Measurements from ENCODE around the gene PDE3A.

PDE3A gene

DNA sequence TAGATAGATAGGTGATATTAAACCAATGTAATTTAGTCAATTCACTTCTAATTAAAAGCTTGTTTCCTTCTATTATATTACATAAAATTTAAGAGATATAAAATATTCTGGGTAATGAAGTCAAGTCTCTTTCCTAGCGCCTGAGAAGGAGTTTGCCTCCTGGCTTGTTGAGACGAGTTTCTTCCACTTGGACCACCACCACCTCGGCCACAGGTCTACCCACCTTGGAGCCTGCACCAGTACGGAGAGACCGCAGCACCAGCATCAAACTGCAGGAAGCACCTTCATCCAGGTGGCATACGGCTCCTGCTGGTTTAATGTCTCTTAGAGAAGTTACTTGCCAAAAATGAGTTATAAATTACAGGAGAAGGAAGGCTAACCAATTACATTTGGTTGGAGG lies 247.8 kb downstream of the PDE3A start:
- no peak overlapping the region for H3K4me3 ChIP-seq (ENCODE audit: low read length)
- H3K36me3 ChIP-seq (ENCODE audit: control insufficient read depth, low read length): no peaks in the 10 kb centered on the region

DNA sequence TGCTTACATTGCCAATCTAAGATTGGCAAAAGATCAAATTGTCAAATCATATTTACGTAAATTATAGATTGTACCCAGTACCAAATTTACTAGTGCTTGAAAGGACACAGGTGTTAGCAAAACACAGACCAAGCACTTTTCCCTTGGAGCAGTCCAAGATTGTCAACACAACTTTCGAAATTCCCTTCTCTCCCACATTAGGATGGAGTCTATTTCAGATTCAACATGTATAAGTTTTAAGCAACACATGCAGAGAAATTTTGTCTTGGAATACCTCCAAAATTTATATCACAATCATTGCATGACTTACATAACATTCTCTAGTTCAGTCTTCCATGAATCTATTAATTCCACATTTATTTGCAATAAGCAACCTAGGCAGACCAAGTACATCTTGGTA lies 251.9 kb downstream of the PDE3A start:
- Histone ChIP-seq H3K27me3 (ENCODE audit: control insufficient read depth, low read length) (no peaks in the 10 kb centered on the region), H3K36me3 (ENCODE audit: control insufficient read depth, low read length) (no peaks in the 10 kb centered on the region), H3K79me2 (ENCODE audit: control insufficient read depth, low read length) (no peaks in the 10 kb centered on the region), H3K4me2 (ENCODE audit: low read length) (no peak overlapping the region), H4K20me1 (ENCODE audit: control insufficient read depth, insufficient read depth, low read depth, low read length) (no peaks in the 10 kb centered on the region), H3K9me3 (ENCODE audit: control insufficient read depth, insufficient read depth, low read length) (no peaks in the 10 kb centered on the region), H3F3A (ENCODE audit: control insufficient read depth, insufficient read depth) (no peaks in the 10 kb centered on the region), H3K4me3 (ENCODE audit: low read length) (no peak overlapping the region), H3K4me1 (ENCODE audit: control insufficient read depth, low read length) (no peaks in the 10 kb centered on the region), H3K9me2 (replicated peaks; ENCODE audit: control insufficient read depth, low read length) (no peaks in the 10 kb centered on the region), H3K27ac (ENCODE audit: low read depth, low read length) (no peak overlapping the region)
- TF ChIP-seq, protein P1, sequence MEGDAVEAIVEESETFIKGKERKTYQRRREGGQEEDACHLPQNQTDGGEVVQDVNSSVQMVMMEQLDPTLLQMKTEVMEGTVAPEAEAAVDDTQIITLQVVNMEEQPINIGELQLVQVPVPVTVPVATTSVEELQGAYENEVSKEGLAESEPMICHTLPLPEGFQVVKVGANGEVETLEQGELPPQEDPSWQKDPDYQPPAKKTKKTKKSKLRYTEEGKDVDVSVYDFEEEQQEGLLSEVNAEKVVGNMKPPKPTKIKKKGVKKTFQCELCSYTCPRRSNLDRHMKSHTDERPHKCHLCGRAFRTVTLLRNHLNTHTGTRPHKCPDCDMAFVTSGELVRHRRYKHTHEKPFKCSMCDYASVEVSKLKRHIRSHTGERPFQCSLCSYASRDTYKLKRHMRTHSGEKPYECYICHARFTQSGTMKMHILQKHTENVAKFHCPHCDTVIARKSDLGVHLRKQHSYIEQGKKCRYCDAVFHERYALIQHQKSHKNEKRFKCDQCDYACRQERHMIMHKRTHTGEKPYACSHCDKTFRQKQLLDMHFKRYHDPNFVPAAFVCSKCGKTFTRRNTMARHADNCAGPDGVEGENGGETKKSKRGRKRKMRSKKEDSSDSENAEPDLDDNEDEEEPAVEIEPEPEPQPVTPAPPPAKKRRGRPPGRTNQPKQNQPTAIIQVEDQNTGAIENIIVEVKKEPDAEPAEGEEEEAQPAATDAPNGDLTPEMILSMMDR (IDR thresholded peaks at IDR 0.05; ENCODE audit: low read depth, low read length, poor library complexity, severe bottlenecking): no peak
- no peak for TF ChIP-seq EZH2phosphoT487 (IDR thresholded peaks at IDR 0.05; ENCODE audit: borderline replicate concordance, low read length)

More for the DNA sequence above, 247.8 kb downstream of the PDE3A start:
- Histone ChIP-seq H4K20me1 (ENCODE audit: control insufficient read depth, insufficient read depth, low read depth, low read length) (no peaks in the 10 kb centered on the region), H3K9me2 (replicated peaks; ENCODE audit: control insufficient read depth, low read length) (no peaks in the 10 kb centered on the region), H3K79me2 (ENCODE audit: control insufficient read depth, low read length) (no peaks in the 10 kb centered on the region), H3K4me2 (ENCODE audit: low read length) (no peak overlapping the region), H3K4me1 (ENCODE audit: control insufficient read depth, low read length) (no peaks in the 10 kb centered on the region), H3F3A (ENCODE audit: control insufficient read depth, insufficient read depth) (no peaks in the 10 kb centered on the region), H3K9me3 (ENCODE audit: control insufficient read depth, insufficient read depth, low read length) (no peaks in the 10 kb centered on the region), H3K27me3 (ENCODE audit: control insufficient read depth, low read length) (no peaks in the 10 kb centered on the region), H3K27ac (ENCODE audit: low read depth, low read length) (no peak overlapping the region)
- TF ChIP-seq EZH2phosphoT487 (IDR thresholded peaks at IDR 0.05; ENCODE audit: borderline replicate concordance, low read length): no peak
- TF ChIP-seq, protein P1 (IDR thresholded peaks at IDR 0.05; ENCODE audit: low read depth, low read length, poor library complexity, severe bottlenecking): no peak

DNA sequence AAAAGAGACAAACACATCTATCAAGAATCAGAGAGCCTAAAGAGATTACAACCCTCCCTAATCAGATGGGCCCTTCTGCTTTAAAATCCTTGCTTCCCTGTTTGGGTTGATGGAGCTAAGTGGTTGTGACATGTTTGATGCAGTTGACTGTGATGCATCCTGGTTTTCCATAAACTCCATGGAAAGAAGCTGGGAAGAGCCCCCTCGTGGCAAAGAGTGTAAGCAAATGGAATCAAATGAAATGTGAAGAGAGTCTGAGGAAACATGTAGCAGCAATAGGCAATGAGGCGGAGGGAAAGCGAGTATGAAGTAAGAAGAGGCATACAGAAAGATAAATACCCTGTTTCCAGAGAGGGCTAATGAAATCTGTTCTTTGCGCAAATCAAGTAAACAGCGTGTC lies 256.4 kb downstream of the PDE3A start:
- H3K4me1 ChIP-seq (ENCODE audit: control insufficient read depth, low read length): no peaks in the 10 kb centered on the region
- no peaks in the 10 kb centered on the region for H3K9me3 ChIP-seq (ENCODE audit: control insufficient read depth, insufficient read depth, low read length)
- H3K27ac ChIP-seq (ENCODE audit: low read depth, low read length): no peak overlapping the region
- no peaks in the 10 kb centered on the region for H3K79me2 ChIP-seq (ENCODE audit: control insufficient read depth, low read length)
- H4K20me1 ChIP-seq (ENCODE audit: control insufficient read depth, insufficient read depth, low read depth, low read length): no peaks in the 10 kb centered on the region
- H3K4me3 ChIP-seq (ENCODE audit: low read length): no peak overlapping the region
- no peaks in the 10 kb centered on the region for H3K9me2 ChIP-seq (replicated peaks; ENCODE audit: control insufficient read depth, low read length)
- H3F3A ChIP-seq (ENCODE audit: control insufficient read depth, insufficient read depth): no peaks in the 10 kb centered on the region
- no peak overlapping the region for H3K4me2 ChIP-seq (ENCODE audit: low read length)
- H3K27me3 ChIP-seq (ENCODE audit: control insufficient read depth, low read length): no peaks in the 10 kb centered on the region
- H3K36me3 ChIP-seq (ENCODE audit: control insufficient read depth, low read length): no peaks in the 10 kb centered on the region
- no peak for TF ChIP-seq EZH2phosphoT487 (IDR thresholded peaks at IDR 0.05; ENCODE audit: borderline replicate concordance, low read length)
- TF ChIP-seq, protein P1 (IDR thresholded peaks at IDR 0.05; ENCODE audit: low read depth, low read length, poor library complexity, severe bottlenecking): no peak

DNA sequence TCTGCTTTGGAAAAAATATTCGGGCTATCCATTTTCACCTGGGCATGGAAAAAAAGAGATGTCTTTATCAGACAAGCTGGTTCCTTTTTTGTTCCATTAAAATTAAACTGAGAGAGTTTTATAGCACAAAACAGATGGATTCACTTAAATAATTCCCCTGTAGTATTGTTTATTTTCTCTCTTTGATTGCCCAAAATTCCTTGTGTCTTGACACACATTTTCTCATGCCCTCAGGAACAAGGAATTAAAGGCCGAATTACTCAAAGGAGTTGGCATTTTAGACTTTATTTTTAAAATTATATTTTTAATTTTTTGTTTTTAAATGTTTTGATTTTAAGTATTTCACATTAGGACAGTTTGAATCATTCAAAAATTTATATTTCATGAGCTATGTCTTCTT lies 257.2 kb downstream of the PDE3A start:
- no peak for TF ChIP-seq EZH2phosphoT487 (IDR thresholded peaks at IDR 0.05; ENCODE audit: borderline replicate concordance, low read length)
- TF ChIP-seq, protein P1 (IDR thresholded peaks at IDR 0.05; ENCODE audit: low read depth, low read length, poor library complexity, severe bottlenecking): no peak
- H3K4me2 ChIP-seq (ENCODE audit: low read length): no peak overlapping the region
- H3K27me3 ChIP-seq (ENCODE audit: control insufficient read depth, low read length): no peaks in the 10 kb centered on the region
- no peak overlapping the region for H3K27ac ChIP-seq (ENCODE audit: low read depth, low read length)
- H3K4me1 ChIP-seq (ENCODE audit: control insufficient read depth, low read length): no peaks in the 10 kb centered on the region
- H3K4me3 ChIP-seq (ENCODE audit: low read length): no peak overlapping the region
- H4K20me1 ChIP-seq (ENCODE audit: control insufficient read depth, insufficient read depth, low read depth, low read length): no peaks in the 10 kb centered on the region
- H3K9me2 ChIP-seq (replicated peaks; ENCODE audit: control insufficient read depth, low read length): no peaks in the 10 kb centered on the region
- H3K9me3 ChIP-seq (ENCODE audit: control insufficient read depth, insufficient read depth, low read length): no peaks in the 10 kb centered on the region
- H3K36me3 ChIP-seq (ENCODE audit: control insufficient read depth, low read length): no peaks in the 10 kb centered on the region
- no peaks in the 10 kb centered on the region for H3K79me2 ChIP-seq (ENCODE audit: control insufficient read depth, low read length)
- H3F3A ChIP-seq (ENCODE audit: control insufficient read depth, insufficient read depth): no peaks in the 10 kb centered on the region

Measured in DOHH2 (cell line).